WTC11 (cell line): ENCODE measurements around the gene OVOL1. TPM values are rescaled to one million over a fixed set of nuclear protein-coding genes. Genes with fewer than 3 reads are reported as not detected.

Source experiments
- ATAC-seq: fragments of 200-7000 bp; cut with Tn5 transposase; 2 replicates; pipeline ENCODE4 v1.10.0; 2021; ENCODE audit warnings: mild to moderate bottlenecking, moderate library complexity
- CTCF ChIA-PET: fragments of 300-600 bp; sonication (Branson Sonifier 250); formaldehyde crosslinking; loops from one replicate; lab custom pipeline; 2021; ENCODE audit warnings: antibody characterized with exemption; lab: Charles Lee
- POLR2A ChIA-PET: fragments of 350-600 bp; sonication (Branson Sonifier 250); formaldehyde crosslinking; loops from one replicate; lab custom pipeline; 2021; ENCODE audit warnings: antibody characterized with exemption; lab: Charles Lee
- DNase-seq: peaks from one replicate; pipeline ENCODE4 v3.0.0; 2021; ENCODE audit warnings: low spot score
- H3K27ac Mint-ChIP-seq: 2 replicates; pipeline ENCODE4 v1.8.0; 2021; ENCODE audit warnings: mixed read lengths
- H3K27me3 Mint-ChIP-seq: 2 replicates; pipeline ENCODE4 v1.8.0; 2021; ENCODE audit warnings: low read depth, mild to moderate bottlenecking, moderate library complexity, mixed read lengths
- H3K36me3 Mint-ChIP-seq: 2 replicates; pipeline ENCODE4 v1.8.0; 2021; ENCODE audit warnings: mixed read lengths
- H3K4me1 Mint-ChIP-seq: 2 replicates; pipeline ENCODE4 v1.8.0; 2022; ENCODE audit warnings: mixed read lengths
- H3K4me3 Mint-ChIP-seq: 2 replicates; pipeline ENCODE4 v1.8.0; 2021; ENCODE audit warnings: mild to moderate bottlenecking, moderate library complexity, mixed read lengths
- H3K9me3 Mint-ChIP-seq: 2 replicates; pipeline ENCODE4 v1.8.0; 2021; ENCODE audit warnings: mixed read lengths
- ATF3 ChIP-seq: sonication (generic); formaldehyde crosslinking; conservative IDR thresholded peaks from 2 replicates; pipeline ENCODE4 v1.8.1; 2022; ENCODE audit warnings: mild to moderate bottlenecking, missing genetic modification reagents
- ATF6 ChIP-seq: sonication (generic); formaldehyde crosslinking; IDR thresholded peaks from 2 replicates; pipeline ENCODE4 v1.8.1; 2023; ENCODE audit warnings: mild to moderate bottlenecking, missing genetic modification reagents
- ELF4 ChIP-seq: sonication (generic); formaldehyde crosslinking; IDR thresholded peaks from 2 replicates; pipeline ENCODE4 v1.8.1; 2022; ENCODE audit warnings: low read depth, mild to moderate bottlenecking, moderate library complexity, missing genetic modification reagents
- FOXK1 ChIP-seq: sonication (generic); formaldehyde crosslinking; IDR thresholded peaks from 2 replicates; pipeline ENCODE4 v1.8.0; 2022; ENCODE audit warnings: mild to moderate bottlenecking, moderate library complexity, missing genetic modification reagents
- HMGXB4 ChIP-seq: sonication (generic); formaldehyde crosslinking; IDR thresholded peaks from 2 replicates; pipeline ENCODE4 v1.8.1; 2023; ENCODE audit warnings: mild to moderate bottlenecking, moderate library complexity, missing genetic modification reagents
- MAX ChIP-seq: sonication (generic); formaldehyde crosslinking; IDR thresholded peaks from 2 replicates; pipeline ENCODE4 v1.8.0; 2022; ENCODE audit warnings: mild to moderate bottlenecking, missing genetic modification reagents
- NFE2L1 ChIP-seq: sonication (generic); formaldehyde crosslinking; IDR thresholded peaks from 2 replicates; pipeline ENCODE4 v1.8.1; 2023; ENCODE audit warnings: missing genetic modification reagents
- NR2C2 ChIP-seq: sonication (generic); formaldehyde crosslinking; IDR thresholded peaks from 2 replicates; pipeline ENCODE4 v1.8.0; 2022; ENCODE audit warnings: mild to moderate bottlenecking, missing genetic modification reagents
- PRRX2 ChIP-seq: fragments of 250-450 bp; sonication (Bioruptor Pico); IDR thresholded peaks from 2 replicates; pipeline ENCODE4 v1.8.0; 2021; ENCODE audit warnings: mild to moderate bottlenecking
- ZNF138 ChIP-seq: sonication (generic); formaldehyde crosslinking; conservative IDR thresholded peaks from 2 replicates; pipeline ENCODE4 v1.8.1; 2022; ENCODE audit warnings: mild to moderate bottlenecking, moderate library complexity, missing genetic modification reagents
- ZNF317 ChIP-seq: sonication (generic); formaldehyde crosslinking; IDR thresholded peaks from 2 replicates; pipeline ENCODE4 v1.8.1; 2023; ENCODE audit warnings: low read depth, mild to moderate bottlenecking, moderate library complexity, missing genetic modification reagents, borderline replicate concordance
- ZNF512 ChIP-seq: sonication (generic); formaldehyde crosslinking; IDR thresholded peaks from 2 replicates; pipeline ENCODE4 v1.8.1; 2022; ENCODE audit warnings: missing genetic modification reagents, borderline replicate concordance
- ZNF532 ChIP-seq: fragments of 250-450 bp; sonication (Bioruptor Pico); IDR thresholded peaks from 2 replicates; pipeline ENCODE4 v1.9.0; 2021; ENCODE audit warnings: mild to moderate bottlenecking, borderline replicate concordance
- total RNA-seq: library from RNA; stranded (reverse); gene quantifications from 3 replicates; pipeline ENCODE4 v1.2.3, GENCODE V29; 2021
- TF ChIP-seq, protein P1 (sequence below): sonication (generic); formaldehyde crosslinking; IDR thresholded peaks from 2 replicates; pipeline ENCODE4 v1.8.1; 2022; ENCODE audit warnings: mild to moderate bottlenecking, missing genetic modification reagents, moderate library complexity, borderline replicate concordance

The OVOL1 gene
- total RNA-seq, 1 experiment from 2014 or later, result 6.8 TPM

DNA sequence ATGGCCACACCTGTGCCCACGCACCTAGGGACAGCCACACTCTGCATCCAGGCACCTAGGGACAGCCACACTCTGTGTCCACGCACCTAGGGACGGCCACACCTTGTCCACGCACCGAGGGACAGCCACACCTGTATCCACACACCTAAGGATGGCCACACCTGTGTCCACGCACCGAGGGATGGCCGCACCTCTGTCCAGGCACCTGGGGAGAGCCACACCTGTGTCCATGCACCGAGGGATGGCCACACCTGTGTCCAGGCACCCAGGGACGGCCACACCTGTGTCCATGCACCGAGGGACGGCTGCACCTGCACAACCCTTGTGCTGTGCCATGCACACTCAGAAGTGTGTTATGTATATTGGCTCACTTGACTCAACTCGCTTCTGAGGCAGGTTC, 10.8 kb downstream of the OVOL1 start:
- ChIA-PET POLR2A (interaction anchor here (0.9 kb wide), 1 partner anchor 9 kb away, joined by 3 read pairs; no protein-coding TSS in a partner anchor), CTCF (interaction anchor here (0.9 to 3.4 kb wide), 9 partner anchors 17 to 92 kb away, joined by 3 to 43 read pairs (median 4); partner anchors contain the start of genes AP5B1 and MUS81)
- Mint-ChIP-seq H3K27ac (no peak overlapping the region), H3K9me3 (no peaks in the 10 kb centered on the region), H3K4me3 (no peak overlapping the region), H3K36me3 (peaks cover 5% of the 10 kb centered on the region; the same call in 1 of the 2 replicates), H3K4me1 (peaks cover 20% of the 10 kb centered on the region), H3K27me3 (no peaks in the 10 kb centered on the region)
- no peak for ATAC-seq
- no peak for TF ChIP-seq ZNF512 (CRISPR knock-in tag)
- TF ChIP-seq, protein P1, sequence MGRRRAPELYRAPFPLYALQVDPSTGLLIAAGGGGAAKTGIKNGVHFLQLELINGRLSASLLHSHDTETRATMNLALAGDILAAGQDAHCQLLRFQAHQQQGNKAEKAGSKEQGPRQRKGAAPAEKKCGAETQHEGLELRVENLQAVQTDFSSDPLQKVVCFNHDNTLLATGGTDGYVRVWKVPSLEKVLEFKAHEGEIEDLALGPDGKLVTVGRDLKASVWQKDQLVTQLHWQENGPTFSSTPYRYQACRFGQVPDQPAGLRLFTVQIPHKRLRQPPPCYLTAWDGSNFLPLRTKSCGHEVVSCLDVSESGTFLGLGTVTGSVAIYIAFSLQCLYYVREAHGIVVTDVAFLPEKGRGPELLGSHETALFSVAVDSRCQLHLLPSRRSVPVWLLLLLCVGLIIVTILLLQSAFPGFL, result no peak
- no peak for TF ChIP-seq ATF6 (CRISPR knock-in tag)
- TF ChIP-seq NFE2L1, result no peak
- TF ChIP-seq ZNF138, result no peak
- TF ChIP-seq FOXK1 (CRISPR knock-in tag), result no peak
- TF ChIP-seq ELF4 (CRISPR knock-in tag), result no peak
- no peak for TF ChIP-seq MAX (CRISPR knock-in tag)
- no peak for TF ChIP-seq ZNF317 (CRISPR knock-in tag)
- TF ChIP-seq HMGXB4 (CRISPR knock-in tag), result no peak
- no peak for TF ChIP-seq ZNF532 (CRISPR knock-in tag)
- no peak for TF ChIP-seq PRRX2 (CRISPR knock-in tag)
- no peak for TF ChIP-seq NR2C2 (CRISPR knock-in tag)
- TF ChIP-seq ATF3 (CRISPR knock-in tag), result no peak
- DNase-seq, result no peak
